Measurements from ENCODE around the gene SYCP3. TPM values are rescaled to one million over a fixed set of nuclear protein-coding genes. Genes with fewer than 3 reads are reported as not detected.

Gene SYCP3
- total and polyA plus RNA-seq, 8 donors: 0.06 to 0.31 (median 0.25) TPM; not detected in 3

- no peaks in the 10 kb centered on the region for H3K36me3 ChIP-seq
- DNase-seq (peak; percentile 40 to 85 (median 59)), ATAC-seq (peak; percentile 46 to 64 (median 54)), FAIRE-seq (no peak)
- TF ChIP-seq CTCF (IDR thresholded peaks at IDR 0.05): no peak
- no peaks in the 10 kb centered on the region for H3K27me3 ChIP-seq
- H3K9me3 ChIP-seq: no peaks in the 10 kb centered on the region
- peak overlapping the region; percentile 84 to 94 (median 90) for H3K4me3 ChIP-seq
- peaks cover 8 to 25% (median 9%) of the 10 kb centered on the region in 3 donors for H3K4me1 ChIP-seq
- peak overlapping the region; percentile 79 to 93 (median 86) for H3K27ac ChIP-seq
- intact Hi-C loops (cut with DNase I): no loop called here
- 0% methylated on average over 46 to 67 of the region's 67 CpGs for WGBS, 2 donors
Observed at GRCh38 chr12:101697930-101698799, 41.1 kb downstream of the SYCP3 start.

- FAIRE-seq: no peak
- peak within 1 kb of the TSS; percentile 84 to 94 (median 90) for H3K4me3 ChIP-seq
- no peaks in the 10 kb centered on the region for H3K36me3 ChIP-seq
- no peaks in the 10 kb centered on the region for H3K9me3 ChIP-seq
- H3K27me3 ChIP-seq: no peaks in the 10 kb centered on the region
- ATAC-seq: peak; percentile 73 to 80 (median 76)
- WGBS, 2 donors: 0% methylated on average over 40 to 80 of the region's 80 CpGs
- H3K4me1 ChIP-seq: peaks cover 8 to 25% (median 9%) of the 10 kb centered on the region in 3 donors
- intact Hi-C loops (cut with DNase I): no loop called here
- peak within 1 kb of the TSS; percentile 79 to 93 (median 86) for H3K27ac ChIP-seq
- DNase-seq: peak; percentile 70 to 90 (median 82)
- no peak for TF ChIP-seq CTCF (IDR thresholded peaks at IDR 0.05)
Observed at GRCh38 chr12:101697197-101697929, 41.9 kb downstream of the SYCP3 start, which contains the start of gene CHPT1. Gene CHPT1 (plus strand): TSS chr12:101697640. CDS start chr12:101697862, 222 bp downstream.

GRCh38 chr12:101696251-101697196 is 42.7 kb downstream of the SYCP3 start:
- Histone ChIP-seq H3K27me3 (no peaks in the 10 kb centered on the region), H3K36me3 (no peaks in the 10 kb centered on the region), H3K27ac (peak overlapping the region; percentile 79 to 93 (median 86)), H3K9me3 (no peaks in the 10 kb centered on the region), H3K4me3 (peak overlapping the region; percentile 84 to 94 (median 90)), H3K4me1 (peaks cover 8 to 25% (median 9%) of the 10 kb centered on the region in 3 donors)
- FAIRE-seq (no peak), DNase-seq (peak in 5 of 6 donors; percentile 12 to 62 (median 29)), ATAC-seq (peak; percentile 20 to 54 (median 32))
- intact Hi-C loops (cut with DNase I): no loop called here
- 20 to 22% methylated on average over 18 of the region's 18 CpGs for WGBS, 2 donors
- TF ChIP-seq CTCF (IDR thresholded peaks at IDR 0.05): no peak

- Histone ChIP-seq H3K4me3 (no peak overlapping the region), H3K27me3 (no peaks in the 10 kb centered on the region), H3K9me3 (no peaks in the 10 kb centered on the region), H3K27ac (no peak overlapping the region), H3K4me1 (peaks cover 8 to 20% (median 9%) of the 10 kb centered on the region in 3 donors), H3K36me3 (no peaks in the 10 kb centered on the region)
- TF ChIP-seq CTCF (IDR thresholded peaks at IDR 0.05): no peak
- ATAC-seq (no peak), FAIRE-seq (no peak), DNase-seq (no peak)
- intact Hi-C loops (cut with DNase I): no loop called here
- 92 to 93% methylated on average over 1 of the region's 1 CpG for WGBS, 2 donors
Observed at GRCh38 chr12:101695706-101696105, 43.6 kb downstream of the SYCP3 start.

Measured in pancreas (tissue), 10 donors.